Stimulated activated effector memory CD8-positive, alpha-beta T cell treated with anti-CD3 and anti-CD28 coated beads, Interleukin-12 subunit alpha, Interleukin-12 subunit beta, amount 100 ng/mL, for 72 hours (primary cell): ENCODE data around the gene SYNJ2.
A peak's percentile ranks its signal among the peaks of the same experiment; 100 is the strongest.
"Not testable (repeated sequence)": the region's sequence is repeated elsewhere in the genome, so short reads cannot be mapped to it uniquely, and the experiment has no call there.

Experiments used
- ATAC-seq: fragments of 150-1000 bp; cut with Tn5 transposase; 2 replicates; pipeline ENCODE4 v1.10.0; 2021
- DNase-seq, 2 donors: peaks; one replicate each; pipeline ENCODE4 v3.0.0; 2021 to 2022; ENCODE audit warnings: low spot score in 2 of 2
- H3K27ac Mint-ChIP-seq: one replicate; pipeline ENCODE4 v1.8.0; 2022; ENCODE audit warnings: mild to moderate bottlenecking, mixed read lengths
- H3K36me3 Mint-ChIP-seq: one replicate; pipeline ENCODE4 v1.8.0; 2022; ENCODE audit warnings: mild to moderate bottlenecking, mixed read lengths
- H3K4me1 Mint-ChIP-seq: one replicate; pipeline ENCODE4 v1.8.0; 2022; ENCODE audit warnings: mixed read lengths
- H3K4me3 Mint-ChIP-seq: one replicate; pipeline ENCODE4 v1.8.0; 2022; ENCODE audit warnings: mild to moderate bottlenecking, mixed read lengths
- H3K9me3 Mint-ChIP-seq: one replicate; pipeline ENCODE4 v1.8.0; 2022; ENCODE audit warnings: mixed read lengths

SYNJ2 gene

GRCh38 chr6:157981395-157982101 lies at the start of gene SYNJ2:
Gene SYNJ2 (plus strand): TSS chr6:157981863. CDS start chr6:157981962, 99 bp downstream.
- peak within 1 kb of the TSS; percentile 52 for H3K27ac Mint-ChIP-seq
- peak within 1 kb of the TSS; percentile 73 for H3K4me3 Mint-ChIP-seq
- no peaks in the 10 kb centered on the region for H3K36me3 Mint-ChIP-seq
- ATAC-seq (peak; percentile 92), DNase-seq (peak; percentile 65 to 84)
- no peaks in the 10 kb centered on the region for H3K9me3 Mint-ChIP-seq
- H3K4me1 Mint-ChIP-seq = peaks cover 35% of the 10 kb centered on the region

- Mint-ChIP-seq H3K9me3 (no peaks in the 10 kb centered on the region), H3K4me1 (peaks cover 17% of the 10 kb centered on the region), H3K36me3 (peaks cover 100% of the 10 kb centered on the region), H3K4me3 (no peak overlapping the region), H3K27ac (peak overlapping the region; percentile 51)
- no peak for ATAC-seq
- no peak for DNase-seq
These were observed 45.9 kb upstream of the SYNJ2 start for GRCh38 chr6:157935786-157936185.

GRCh38 chr6:157937318-157937717 lies 44.3 kb upstream of the SYNJ2 start:
- no peak overlapping the region for H3K4me3 Mint-ChIP-seq

GRCh38 chr6:157937916-157938315 lies 43.7 kb upstream of the SYNJ2 start:
- H3K27ac Mint-ChIP-seq = no peak overlapping the region
- ATAC-seq (no peak), DNase-seq (no peak)
- H3K9me3 Mint-ChIP-seq = no peaks in the 10 kb centered on the region
- H3K4me1 Mint-ChIP-seq = peaks cover 17% of the 10 kb centered on the region
- H3K4me3 Mint-ChIP-seq = no peak overlapping the region
- H3K36me3 Mint-ChIP-seq = peaks cover 100% of the 10 kb centered on the region

More at GRCh38 chr6:157937318-157937717, 44.3 kb upstream of the SYNJ2 start:
- Mint-ChIP-seq H3K27ac (no peak overlapping the region), H3K36me3 (peaks cover 100% of the 10 kb centered on the region), H3K9me3 (no peaks in the 10 kb centered on the region), H3K4me1 (peaks cover 17% of the 10 kb centered on the region)
- DNase-seq (no peak), ATAC-seq (no peak)

GRCh38 chr6:157940375-157941036 lies 41.2 kb upstream of the SYNJ2 start:
- peaks cover 100% of the 10 kb centered on the region for H3K36me3 Mint-ChIP-seq
- ATAC-seq = peak; percentile 83
- H3K4me3 Mint-ChIP-seq, H3K9me3 Mint-ChIP-seq, DNase-seq: not testable (repeated sequence)
- H3K27ac Mint-ChIP-seq = peak overlapping the region; percentile 26
- H3K4me1 Mint-ChIP-seq = peaks cover 34% of the 10 kb centered on the region

GRCh38 chr6:157941101-157941863 lies 40.4 kb upstream of the SYNJ2 start:
- no peak overlapping the region for H3K4me3 Mint-ChIP-seq
- ATAC-seq (no peak), DNase-seq (no peak)
- H3K36me3 Mint-ChIP-seq = peaks cover 100% of the 10 kb centered on the region
- H3K9me3 Mint-ChIP-seq = no peaks in the 10 kb centered on the region
- peak overlapping the region; percentile 26 for H3K27ac Mint-ChIP-seq
- peaks cover 40% of the 10 kb centered on the region for H3K4me1 Mint-ChIP-seq

GRCh38 chr6:157942351-157942750 lies 39.3 kb upstream of the SYNJ2 start:
- ATAC-seq (no peak), DNase-seq (no peak)
- no peak overlapping the region for H3K4me3 Mint-ChIP-seq
- H3K9me3 Mint-ChIP-seq = no peaks in the 10 kb centered on the region
- peaks cover 46% of the 10 kb centered on the region for H3K4me1 Mint-ChIP-seq
- peaks cover 100% of the 10 kb centered on the region for H3K36me3 Mint-ChIP-seq
- H3K27ac Mint-ChIP-seq = peak overlapping the region; percentile 70

- Mint-ChIP-seq H3K27ac (peak overlapping the region; percentile 14), H3K36me3 (peaks cover 100% of the 10 kb centered on the region), H3K4me1 (peaks cover 46% of the 10 kb centered on the region), H3K9me3 (no peaks in the 10 kb centered on the region), H3K4me3 (no peak overlapping the region)
- DNase-seq (no peak), ATAC-seq (no peak)
These were observed 38.3 kb upstream of the SYNJ2 start for GRCh38 chr6:157943249-157943963.

GRCh38 chr6:157943964-157944283 lies 37.7 kb upstream of the SYNJ2 start:
- ATAC-seq (no peak), DNase-seq (no peak)
- H3K4me3 Mint-ChIP-seq = no peak overlapping the region
- H3K9me3 Mint-ChIP-seq = peaks cover 4% of the 10 kb centered on the region
- H3K4me1 Mint-ChIP-seq = peaks cover 43% of the 10 kb centered on the region
- peaks cover 100% of the 10 kb centered on the region for H3K36me3 Mint-ChIP-seq
- H3K27ac Mint-ChIP-seq = peak overlapping the region; percentile 10

- ATAC-seq (peak; percentile 80), DNase-seq (no peak)
- H3K4me1 Mint-ChIP-seq = peaks cover 36% of the 10 kb centered on the region
- H3K27ac Mint-ChIP-seq = peak overlapping the region; percentile 10
- peaks cover 7% of the 10 kb centered on the region for H3K9me3 Mint-ChIP-seq
- H3K36me3 Mint-ChIP-seq = peaks cover 95% of the 10 kb centered on the region
- peak overlapping the region; percentile 10 for H3K4me3 Mint-ChIP-seq
These were observed 36.4 kb upstream of the SYNJ2 start for GRCh38 chr6:157944983-157945931.

GRCh38 chr6:157946053-157946617 lies 35.5 kb upstream of the SYNJ2 start:
- Mint-ChIP-seq H3K36me3 (peaks cover 94% of the 10 kb centered on the region), H3K4me1 (peaks cover 36% of the 10 kb centered on the region), H3K9me3 (peaks cover 7% of the 10 kb centered on the region), H3K27ac (peak overlapping the region; percentile 10), H3K4me3 (peak overlapping the region; percentile 10)
- ATAC-seq (no peak), DNase-seq (no peak)

- H3K36me3 Mint-ChIP-seq = peaks cover 88% of the 10 kb centered on the region
- DNase-seq (no peak), ATAC-seq (no peak)
- H3K27ac Mint-ChIP-seq = peak overlapping the region; percentile 10
- peaks cover 36% of the 10 kb centered on the region for H3K4me1 Mint-ChIP-seq
- no peak overlapping the region for H3K4me3 Mint-ChIP-seq
- H3K9me3 Mint-ChIP-seq = peaks cover 7% of the 10 kb centered on the region
These were observed 34.7 kb upstream of the SYNJ2 start for GRCh38 chr6:157946865-157947532.

GRCh38 chr6:157950899-157951298 lies 30.8 kb upstream of the SYNJ2 start:
- ATAC-seq, H3K4me3 Mint-ChIP-seq, H3K9me3 Mint-ChIP-seq, DNase-seq, H3K27ac Mint-ChIP-seq, H3K4me1 Mint-ChIP-seq: not testable (repeated sequence)
- H3K36me3 Mint-ChIP-seq = peaks cover 49% of the 10 kb centered on the region
